Measurements from ENCODE around the gene ICAM4. TPM values are rescaled to one million over a fixed set of nuclear protein-coding genes. Genes with fewer than 3 reads are reported as not detected.

The ICAM4 gene
- polyA plus RNA-seq, 1 donor from 2014 or later, result not detected

DNA sequence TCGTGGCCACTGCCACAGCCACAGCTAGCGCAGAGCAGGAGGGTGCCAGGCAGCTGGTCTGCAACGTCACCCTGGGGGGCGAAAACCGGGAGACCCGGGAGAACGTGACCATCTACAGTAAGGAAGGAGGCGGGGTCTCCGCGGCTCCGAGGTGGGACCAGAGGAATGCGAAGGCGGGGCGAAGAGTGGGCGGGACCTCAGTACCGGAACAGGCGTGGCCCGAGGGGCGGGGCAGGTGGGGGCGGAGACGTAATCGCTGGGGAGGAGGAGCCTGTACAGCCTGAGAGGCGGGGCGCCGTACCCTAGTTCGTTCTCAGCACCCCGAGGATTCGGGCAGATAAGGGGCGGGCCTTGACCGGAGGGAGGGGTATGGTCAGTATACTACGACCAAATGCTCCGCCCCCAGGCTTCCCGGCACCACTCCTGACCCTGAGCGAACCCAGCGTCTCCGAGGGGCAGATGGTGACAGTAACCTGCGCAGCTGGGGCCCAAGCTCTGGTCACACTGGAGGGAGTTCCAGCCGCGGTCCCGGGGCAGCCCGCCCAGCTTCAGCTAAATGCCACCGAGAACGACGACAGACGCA is 5.5 kb downstream of the ICAM4 start:
- no peak overlapping the region for H2AFZ ChIP-seq (ENCODE audit: low read depth, low read length)
- TF ChIP-seq SMC3 (conservative IDR thresholded peaks at IDR 0.05; ENCODE audit: poor library complexity) (no peak), MXI1 (conservative IDR thresholded peaks at IDR 0.05; ENCODE audit: poor library complexity, severe bottlenecking) (no peak), EZH2 (IDR thresholded peaks at IDR 0.05; ENCODE audit: borderline replicate concordance, insufficient read depth, low read length, poor library complexity, severe bottlenecking) (peak; percentile 4)

DNA sequence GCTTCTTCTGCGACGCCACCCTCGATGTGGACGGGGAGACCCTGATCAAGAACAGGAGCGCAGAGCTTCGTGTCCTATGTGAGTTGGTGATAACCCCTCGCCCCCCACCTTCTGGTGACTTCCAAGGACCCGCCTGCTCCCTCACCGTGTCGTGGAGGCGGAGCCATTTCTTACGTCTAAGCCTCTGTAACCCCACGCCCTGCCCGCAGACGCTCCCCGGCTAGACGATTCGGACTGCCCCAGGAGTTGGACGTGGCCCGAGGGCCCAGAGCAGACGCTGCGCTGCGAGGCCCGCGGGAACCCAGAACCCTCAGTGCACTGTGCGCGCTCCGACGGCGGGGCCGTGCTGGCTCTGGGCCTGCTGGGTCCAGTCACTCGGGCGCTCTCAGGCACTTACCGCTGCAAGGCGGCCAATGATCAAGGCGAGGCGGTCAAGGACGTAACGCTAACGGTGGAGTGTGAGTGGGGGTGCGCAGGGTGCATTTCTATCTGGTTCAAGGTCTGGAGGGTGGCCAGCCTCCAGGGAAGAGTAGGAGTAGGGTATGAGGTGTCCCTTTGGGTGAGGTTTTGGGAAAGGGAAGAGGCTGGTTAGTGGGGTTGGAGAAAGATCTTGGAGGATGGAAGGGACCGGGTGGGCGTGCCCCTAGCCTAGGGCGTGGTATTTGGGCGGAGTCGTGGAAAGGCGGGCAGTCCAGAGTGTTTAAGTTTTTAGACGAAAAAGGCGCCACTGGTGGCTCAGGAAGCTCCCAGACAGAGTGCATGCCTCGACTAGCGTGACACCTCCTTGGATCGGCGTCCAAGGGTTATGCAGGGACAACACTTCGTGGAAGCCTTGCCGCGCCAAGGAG is 6.3 kb downstream of the ICAM4 start:
- Histone ChIP-seq H4K20me1 (ENCODE audit: insufficient read depth) (no peaks in the 10 kb centered on the region), H3K4me3 (ENCODE audit: low read length) (peak overlapping the region; percentile 66), H3K27ac (ENCODE audit: low read length) (no peak overlapping the region), H3K9me3 (ENCODE audit: low read length) (no peaks in the 10 kb centered on the region), H3K27me3 (ENCODE audit: insufficient read depth, low read depth, low read length) (peaks cover 94% of the 10 kb centered on the region), H3K4me2 (ENCODE audit: low read length) (no peak overlapping the region), H3K9ac (ENCODE audit: low read length) (no peak overlapping the region), H3K36me3 (ENCODE audit: insufficient read depth, low read length) (no peaks in the 10 kb centered on the region), H3F3A (ENCODE audit: insufficient read depth, low read length, poor library complexity, severe bottlenecking) (no peaks in the 10 kb centered on the region), H3K79me2 (replicated peaks; ENCODE audit: insufficient read depth, low read length) (no peaks in the 10 kb centered on the region), H3K9me2 (ENCODE audit: insufficient read depth, low read length) (no peaks in the 10 kb centered on the region), H2AFZ (ENCODE audit: low read depth, low read length) (no peak overlapping the region)
- TF ChIP-seq RAD21 (conservative IDR thresholded peaks at IDR 0.05) (no peak), POLR2AphosphoS5 (IDR thresholded peaks at IDR 0.05) (no peak), SMC3 (conservative IDR thresholded peaks at IDR 0.05; ENCODE audit: poor library complexity) (no peak), MXI1 (conservative IDR thresholded peaks at IDR 0.05; ENCODE audit: poor library complexity, severe bottlenecking) (no peak), EZH2 (IDR thresholded peaks at IDR 0.05; ENCODE audit: borderline replicate concordance, insufficient read depth, low read length, poor library complexity, severe bottlenecking) (no peak), TAF1 (IDR thresholded peaks at IDR 0.05; ENCODE audit: low read depth) (no peak), EP300 (conservative IDR thresholded peaks at IDR 0.05; ENCODE audit: poor library complexity, severe bottlenecking) (no peak)
- TF ChIP-seq, protein P1, sequence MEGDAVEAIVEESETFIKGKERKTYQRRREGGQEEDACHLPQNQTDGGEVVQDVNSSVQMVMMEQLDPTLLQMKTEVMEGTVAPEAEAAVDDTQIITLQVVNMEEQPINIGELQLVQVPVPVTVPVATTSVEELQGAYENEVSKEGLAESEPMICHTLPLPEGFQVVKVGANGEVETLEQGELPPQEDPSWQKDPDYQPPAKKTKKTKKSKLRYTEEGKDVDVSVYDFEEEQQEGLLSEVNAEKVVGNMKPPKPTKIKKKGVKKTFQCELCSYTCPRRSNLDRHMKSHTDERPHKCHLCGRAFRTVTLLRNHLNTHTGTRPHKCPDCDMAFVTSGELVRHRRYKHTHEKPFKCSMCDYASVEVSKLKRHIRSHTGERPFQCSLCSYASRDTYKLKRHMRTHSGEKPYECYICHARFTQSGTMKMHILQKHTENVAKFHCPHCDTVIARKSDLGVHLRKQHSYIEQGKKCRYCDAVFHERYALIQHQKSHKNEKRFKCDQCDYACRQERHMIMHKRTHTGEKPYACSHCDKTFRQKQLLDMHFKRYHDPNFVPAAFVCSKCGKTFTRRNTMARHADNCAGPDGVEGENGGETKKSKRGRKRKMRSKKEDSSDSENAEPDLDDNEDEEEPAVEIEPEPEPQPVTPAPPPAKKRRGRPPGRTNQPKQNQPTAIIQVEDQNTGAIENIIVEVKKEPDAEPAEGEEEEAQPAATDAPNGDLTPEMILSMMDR (IDR thresholded peaks at IDR 0.05; ENCODE audit: poor library complexity, severe bottlenecking), result no peak
- TF ChIP-seq, protein P2, sequence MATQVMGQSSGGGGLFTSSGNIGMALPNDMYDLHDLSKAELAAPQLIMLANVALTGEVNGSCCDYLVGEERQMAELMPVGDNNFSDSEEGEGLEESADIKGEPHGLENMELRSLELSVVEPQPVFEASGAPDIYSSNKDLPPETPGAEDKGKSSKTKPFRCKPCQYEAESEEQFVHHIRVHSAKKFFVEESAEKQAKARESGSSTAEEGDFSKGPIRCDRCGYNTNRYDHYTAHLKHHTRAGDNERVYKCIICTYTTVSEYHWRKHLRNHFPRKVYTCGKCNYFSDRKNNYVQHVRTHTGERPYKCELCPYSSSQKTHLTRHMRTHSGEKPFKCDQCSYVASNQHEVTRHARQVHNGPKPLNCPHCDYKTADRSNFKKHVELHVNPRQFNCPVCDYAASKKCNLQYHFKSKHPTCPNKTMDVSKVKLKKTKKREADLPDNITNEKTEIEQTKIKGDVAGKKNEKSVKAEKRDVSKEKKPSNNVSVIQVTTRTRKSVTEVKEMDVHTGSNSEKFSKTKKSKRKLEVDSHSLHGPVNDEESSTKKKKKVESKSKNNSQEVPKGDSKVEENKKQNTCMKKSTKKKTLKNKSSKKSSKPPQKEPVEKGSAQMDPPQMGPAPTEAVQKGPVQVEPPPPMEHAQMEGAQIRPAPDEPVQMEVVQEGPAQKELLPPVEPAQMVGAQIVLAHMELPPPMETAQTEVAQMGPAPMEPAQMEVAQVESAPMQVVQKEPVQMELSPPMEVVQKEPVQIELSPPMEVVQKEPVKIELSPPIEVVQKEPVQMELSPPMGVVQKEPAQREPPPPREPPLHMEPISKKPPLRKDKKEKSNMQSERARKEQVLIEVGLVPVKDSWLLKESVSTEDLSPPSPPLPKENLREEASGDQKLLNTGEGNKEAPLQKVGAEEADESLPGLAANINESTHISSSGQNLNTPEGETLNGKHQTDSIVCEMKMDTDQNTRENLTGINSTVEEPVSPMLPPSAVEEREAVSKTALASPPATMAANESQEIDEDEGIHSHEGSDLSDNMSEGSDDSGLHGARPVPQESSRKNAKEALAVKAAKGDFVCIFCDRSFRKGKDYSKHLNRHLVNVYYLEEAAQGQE (IDR thresholded peaks at IDR 0.05; ENCODE audit: borderline replicate concordance), result no peak

More for the DNA sequence above, 5.5 kb downstream of the ICAM4 start:
- H3K9me2 ChIP-seq (ENCODE audit: insufficient read depth, low read length), result no peaks in the 10 kb centered on the region
- H4K20me1 ChIP-seq (ENCODE audit: insufficient read depth), result no peaks in the 10 kb centered on the region
- H3K36me3 ChIP-seq (ENCODE audit: insufficient read depth, low read length), result no peaks in the 10 kb centered on the region
- H3F3A ChIP-seq (ENCODE audit: insufficient read depth, low read length, poor library complexity, severe bottlenecking), result no peaks in the 10 kb centered on the region
- H3K9me3 ChIP-seq (ENCODE audit: low read length), result no peaks in the 10 kb centered on the region
- no peaks in the 10 kb centered on the region for H3K79me2 ChIP-seq (replicated peaks; ENCODE audit: insufficient read depth, low read length)
- H3K4me3 ChIP-seq (ENCODE audit: low read length), result peak overlapping the region; percentile 66
- peak overlapping the region; percentile 25 for H3K4me2 ChIP-seq (ENCODE audit: low read length)
- H3K27me3 ChIP-seq (ENCODE audit: insufficient read depth, low read depth, low read length), result peaks cover 98% of the 10 kb centered on the region
- H3K9ac ChIP-seq (ENCODE audit: low read length), result no peak overlapping the region
- H3K27ac ChIP-seq (ENCODE audit: low read length), result no peak overlapping the region

All from neural cell (in vitro differentiated cells).